ENCODE results near the gene OGA. TPM values are rescaled to one million over a fixed set of nuclear protein-coding genes. Genes with fewer than 3 reads are reported as not detected.

OGA gene
- total RNA-seq, 2 donors from 2014 or later: 41.6 to 50.9 TPM

- no peaks in the 10 kb centered on the region for H3K9me3 ChIP-seq
- peaks cover 16% of the 10 kb centered on the region for H3K36me3 ChIP-seq
- DNase-seq (ENCODE audit: low spot score): no peak
- TF ChIP-seq CTCF (IDR thresholded peaks at IDR 0.05): no peak
- H3K27ac ChIP-seq: no peak overlapping the region
- H3K27me3 ChIP-seq: peaks cover 0 to 6% of the 10 kb centered on the region in 2 donors
- H3K4me3 ChIP-seq: no peak overlapping the region
- peaks cover 0 to 56% of the 10 kb centered on the region in 2 donors for H3K4me1 ChIP-seq
Observed at GRCh38 chr10:101781655-101781983, 36.6 kb downstream of the OGA start.

DNA sequence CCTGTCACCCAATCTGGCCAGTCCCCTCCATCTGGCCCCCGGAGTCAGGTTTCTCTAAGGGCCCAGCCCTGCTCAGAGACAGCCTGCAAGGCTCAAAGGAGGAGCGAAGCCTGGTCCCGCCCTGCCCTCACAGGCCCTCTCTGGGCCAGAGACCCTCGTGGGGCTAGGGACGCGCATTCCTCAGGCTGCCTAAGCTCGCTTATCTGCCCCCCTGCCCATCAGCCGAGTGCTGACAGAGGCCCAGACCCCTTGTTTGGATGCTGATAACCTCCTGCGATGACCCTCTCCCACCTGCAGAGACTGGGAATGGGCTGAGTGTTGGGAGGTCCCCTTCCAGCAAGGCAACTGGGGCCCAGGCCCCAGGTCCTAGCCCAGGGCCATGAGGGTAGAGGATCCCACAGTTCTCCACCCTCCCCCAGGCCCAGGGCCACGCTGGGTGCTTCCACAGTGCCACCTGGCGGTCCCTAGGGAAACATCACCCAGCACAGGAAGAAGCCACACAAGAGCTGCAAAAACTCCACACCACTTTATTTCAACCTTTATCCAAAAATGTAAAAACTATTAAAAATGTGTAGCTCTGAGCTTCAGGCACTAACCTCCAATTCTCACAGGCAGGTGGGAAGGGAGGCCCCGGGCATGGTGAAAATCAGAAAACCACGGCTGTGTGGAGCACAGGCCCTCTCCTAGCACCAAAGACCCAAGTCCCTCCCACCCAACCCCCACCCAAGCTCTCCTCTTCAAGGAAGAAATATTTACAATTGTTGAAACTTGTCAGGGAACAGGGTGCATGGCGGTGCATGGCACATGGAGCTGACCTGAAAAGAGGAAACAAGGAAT lies 37.2 kb downstream of the OGA start:
- peak; percentile 59 for DNase-seq (ENCODE audit: low spot score)
- peak; percentile 74 to 90 for TF ChIP-seq CTCF (IDR thresholded peaks at IDR 0.05)
- Histone ChIP-seq H3K36me3 (peaks cover 10% of the 10 kb centered on the region), H3K27ac (no peak overlapping the region), H3K27me3 (peaks cover 0 to 12% of the 10 kb centered on the region in 2 donors), H3K4me1 (peaks cover 0 to 62% of the 10 kb centered on the region in 2 donors), H3K9me3 (no peaks in the 10 kb centered on the region), H3K4me3 (no peak overlapping the region)

GRCh38 chr10:101780187-101780817 lies 37.9 kb downstream of the OGA start:
- Histone ChIP-seq H3K36me3 (peaks cover 3% of the 10 kb centered on the region), H3K27me3 (peaks cover 3 to 15% of the 10 kb centered on the region in 2 donors), H3K4me3 (peak overlapping the region; percentile 18 to 52), H3K4me1 (peaks cover 0 to 66% of the 10 kb centered on the region in 2 donors), H3K9me3 (no peaks in the 10 kb centered on the region), H3K27ac (no peak overlapping the region)
- TF ChIP-seq CTCF (IDR thresholded peaks at IDR 0.05): peak in 1 of 2 donors; percentile 10
- no peak for DNase-seq (ENCODE audit: low spot score)

DNA sequence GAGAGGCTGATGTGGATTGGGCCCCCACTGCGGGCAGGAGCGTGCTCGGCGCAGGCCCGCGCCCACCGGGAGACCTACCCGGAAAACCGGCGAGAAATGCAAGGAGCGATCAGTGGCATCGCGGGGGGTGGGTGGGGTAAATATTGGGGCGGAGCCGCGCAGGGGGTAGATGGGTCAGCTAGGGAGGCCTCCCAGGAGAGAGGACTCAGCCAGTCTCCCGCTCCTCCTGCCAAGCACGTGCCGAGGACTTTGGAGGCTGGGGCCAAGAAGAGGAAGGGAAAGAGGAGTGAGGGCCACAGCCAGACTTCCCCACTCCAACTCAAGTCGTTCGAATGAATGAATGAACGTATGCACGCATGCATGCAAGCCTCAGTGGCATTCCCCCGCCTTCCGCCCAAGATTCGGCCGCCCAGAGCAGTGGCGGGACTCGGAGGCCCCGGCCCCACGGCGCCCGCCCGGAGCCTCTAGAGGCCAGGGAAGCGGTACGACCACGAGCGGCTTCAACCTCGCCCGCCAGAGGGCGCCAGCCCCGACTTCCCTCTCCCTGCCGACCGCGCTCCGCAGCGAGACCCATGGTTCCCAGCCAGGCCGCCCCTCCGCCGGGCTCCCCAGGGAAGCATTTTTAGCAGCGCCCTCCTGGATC lies 38.6 kb downstream of the OGA start:
- peak overlapping the region; percentile 18 to 52 for H3K4me3 ChIP-seq
- TF ChIP-seq CTCF (IDR thresholded peaks at IDR 0.05): peak; percentile 78 to 93
- no peaks in the 10 kb centered on the region for H3K9me3 ChIP-seq
- H3K27ac ChIP-seq: no peak overlapping the region
- peaks cover 0 to 73% of the 10 kb centered on the region in 2 donors for H3K4me1 ChIP-seq
- peaks cover 9 to 21% of the 10 kb centered on the region in 2 donors for H3K27me3 ChIP-seq
- peak; percentile 70 for DNase-seq (ENCODE audit: low spot score)
- no peaks in the 10 kb centered on the region for H3K36me3 ChIP-seq

DNA sequence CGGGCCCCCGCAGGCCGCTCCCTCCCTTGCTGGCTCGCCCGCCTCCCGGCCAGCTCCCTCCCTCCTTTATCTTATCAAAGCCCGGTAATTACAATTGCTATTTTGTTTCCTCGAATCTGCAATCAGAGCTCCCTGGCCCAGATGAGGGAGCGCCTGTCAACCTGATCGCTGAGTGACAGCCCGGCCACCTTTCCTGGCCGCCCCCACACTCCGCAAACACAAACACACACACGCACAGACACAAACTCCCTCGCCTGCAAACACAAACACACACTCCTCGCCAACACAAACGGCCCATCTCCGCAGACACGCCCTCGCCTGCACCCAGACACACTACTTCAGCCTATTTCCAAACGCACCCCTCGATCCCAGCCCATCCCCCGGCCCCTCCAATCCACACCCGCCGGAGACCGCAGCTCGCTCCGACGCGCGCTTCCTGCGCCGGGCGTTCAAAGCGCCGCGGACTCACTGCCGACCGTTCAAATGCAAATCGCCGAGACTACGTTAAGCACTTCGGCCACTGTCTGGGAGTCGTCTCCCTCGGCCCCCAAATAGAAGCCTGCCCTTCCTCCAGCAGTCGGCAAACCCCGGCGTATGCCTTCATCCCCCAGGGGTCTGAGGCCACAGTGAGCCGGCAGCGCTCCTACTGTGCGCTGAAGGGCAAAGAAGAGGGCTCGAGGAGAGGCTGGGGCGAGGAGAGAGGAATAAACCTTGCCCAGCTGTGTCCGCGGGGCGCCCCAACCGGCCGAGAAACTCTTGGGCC lies 39.3 kb downstream of the OGA start:
- peak; percentile 55 for DNase-seq (ENCODE audit: low spot score)
- H3K4me1 ChIP-seq: peaks cover 0 to 69% of the 10 kb centered on the region in 2 donors

More for the DNA sequence above, 39.3 kb downstream of the OGA start:
- H3K4me3 ChIP-seq: peak overlapping the region; percentile 18 to 52
- no peak for TF ChIP-seq CTCF (IDR thresholded peaks at IDR 0.05)
- H3K36me3 ChIP-seq: no peaks in the 10 kb centered on the region
- H3K27me3 ChIP-seq: peaks cover 15 to 28% of the 10 kb centered on the region in 2 donors
- no peaks in the 10 kb centered on the region for H3K9me3 ChIP-seq
- no peak overlapping the region for H3K27ac ChIP-seq

Measured in right atrium auricular region (tissue), 2 donors.